B cell (primary cell): ENCODE data around the gene MAEA. TPM values are rescaled to one million over a fixed set of nuclear protein-coding genes. Genes with fewer than 3 reads are reported as not detected.

ENCODE experiments used
- ATAC-seq: fragments of 200-7000 bp; cut with Tn5 transposase; one replicate; pipeline ENCODE4 v1.10.0; 2021; ENCODE audit warnings: low read depth, mild to moderate bottlenecking, moderate number of reproducible peaks, moderate library complexity
- CTCF ChIA-PET: fragments of 350-600 bp; sonication (Branson Sonifier 250); formaldehyde crosslinking; loops from one replicate; lab custom pipeline; 2021; ENCODE audit warnings: antibody characterized with exemption, inconsistent platforms; lab: Charles Lee
- POLR2A ChIA-PET: fragments of 350-600 bp; sonication (Branson Sonifier 250); formaldehyde crosslinking; loops from one replicate; lab custom pipeline; 2021; ENCODE audit warnings: antibody characterized with exemption; lab: Charles Lee
- DNase-seq: peaks from one replicate; pipeline ENCODE4 v3.0.0; 2013
- H2AFZ ChIP-seq: 2 replicates; pipeline ENCODE4 v1.6.1; 2012; ENCODE audit warnings: mild to moderate bottlenecking, low read depth, low read length; ENCODE audit not compliant: insufficient read depth, poor library complexity, severe bottlenecking
- H3K27ac ChIP-seq, 2 donors: 1 replicate in 1 of 2; 2 replicates in 1 of 2; pipeline ENCODE4 v1.5.1; 2012 to 2013; ENCODE audit warnings: low read length in 2 of 2, mild to moderate bottlenecking in 2 of 2, moderate library complexity in 1 of 2
- H3K27me3 ChIP-seq, 4 experiments: fragments of 200-600 bp in 1 of 4; sonication (generic) in 1 of 4; replicated peaks in 1 of 4; 1 replicate in 2 of 4; 2 replicates in 2 of 4; pipeline versions ENCODE4 v1.6.1 to v1.7.0; 2013 to 2016; ENCODE audit warnings: low read length in 3 of 4, mild to moderate bottlenecking in 2 of 4, mixed read lengths in 1 of 4, moderate library complexity in 1 of 4; ENCODE audit not compliant: insufficient read depth in 4 of 4, control insufficient read depth in 3 of 4; ENCODE audit errors: control extremely low read depth in 1 of 4
- H3K36me3 ChIP-seq, 2 experiments: replicated peaks in 1 of 2; 1 replicate in 1 of 2; 2 replicates in 1 of 2; pipeline versions ENCODE4 v1.6.1 to v1.7.1; 2013; ENCODE audit warnings: low read length in 1 of 2; ENCODE audit not compliant: insufficient read depth in 2 of 2, control insufficient read depth in 1 of 2; ENCODE audit errors: control extremely low read depth in 1 of 2, extremely low read depth in 1 of 2
- H3K4me1 ChIP-seq, 2 donors: fragments of 200-600 bp in 1 of 2; sonication (generic) in 1 of 2; 1 replicate in 1 of 2; 2 replicates in 1 of 2; pipeline versions ENCODE4 v1.5.1 to v1.6.1; 2013 to 2017; ENCODE audit warnings: low read length in 2 of 2; ENCODE audit not compliant: control insufficient read depth in 2 of 2, insufficient read depth in 2 of 2
- H3K4me2 ChIP-seq: replicated peaks from 2 replicates; pipeline ENCODE3; 2012; ENCODE audit warnings: mild to moderate bottlenecking, low read depth, low read length; ENCODE audit not compliant: poor library complexity, severe bottlenecking
- H3K4me3 ChIP-seq, 5 experiments: fragments of 200-600 bp in 1 of 5; sonication (generic) in 1 of 5; 1 replicate in 3 of 5; 2 replicates in 2 of 5; pipeline versions ENCODE4 v1.5.1 to v1.7.0; 2011 to 2016; ENCODE audit warnings: low read length in 4 of 5, mild to moderate bottlenecking in 4 of 5, low read depth in 2 of 5, control low read depth in 1 of 5, moderate library complexity in 1 of 5; ENCODE audit not compliant: insufficient read depth in 1 of 5; ENCODE audit errors: control extremely low read depth in 1 of 5, extremely low read depth in 1 of 5
- H3K79me2 ChIP-seq: fragments of 200-600 bp; sonication (generic); one replicate; pipeline ENCODE4 v1.6.0; 2016; ENCODE audit warnings: low read length; ENCODE audit not compliant: control insufficient read depth, insufficient read depth
- H3K9ac ChIP-seq: fragments of 200-600 bp; sonication (generic); 2 replicates; pipeline ENCODE4 v1.6.1; 2017; ENCODE audit warnings: mild to moderate bottlenecking, low read length, moderate library complexity
- H3K9me3 ChIP-seq, 3 donors: one replicate each; pipeline versions ENCODE4 v1.6.1 to v1.7.1; 2013; ENCODE audit warnings: low read length in 2 of 3; ENCODE audit not compliant: control insufficient read depth in 2 of 3, insufficient read depth in 1 of 3; ENCODE audit errors: control extremely low read depth in 1 of 3
- H4K20me1 ChIP-seq: 2 replicates; pipeline ENCODE4 v1.6.0; 2012; ENCODE audit warnings: mild to moderate bottlenecking, low read length; ENCODE audit not compliant: insufficient read depth, control insufficient read depth, poor library complexity, severe bottlenecking
- H3K27ac Mint-ChIP-seq: one replicate; pipeline ENCODE4 v1.8.0; 2021; ENCODE audit warnings: mixed read lengths
- H3K27me3 Mint-ChIP-seq: one replicate; pipeline ENCODE4 v1.8.0; 2021; ENCODE audit warnings: mixed read lengths
- H3K4me1 Mint-ChIP-seq: one replicate; pipeline ENCODE4 v1.8.0; 2021; ENCODE audit warnings: mixed read lengths
- H3K4me3 Mint-ChIP-seq: one replicate; pipeline ENCODE4 v1.8.0; 2021; ENCODE audit warnings: mixed read lengths
- H3K9me3 Mint-ChIP-seq: one replicate; pipeline ENCODE4 v1.8.0; 2022; ENCODE audit warnings: mixed read lengths; ENCODE audit not compliant: insufficient read depth
- CTCF ChIP-seq: fragments of 200-600 bp; IDR thresholded peaks from one replicate; pipeline ENCODE4 v1.8.0; 2022; ENCODE audit warnings: antibody characterized with exemption, mild to moderate bottlenecking
- EZH2 ChIP-seq: IDR thresholded peaks from 2 replicates; pipeline ENCODE4 v1.6.1; 2012; ENCODE audit warnings: borderline replicate concordance, low read depth, mild to moderate bottlenecking, moderate library complexity, low read length; ENCODE audit not compliant: insufficient read depth, poor library complexity, severe bottlenecking
- whole genome bisulfite sequencing: methylation state at CpG from one replicate; pipeline ENCODE4 v1.1.5; 2013; ENCODE audit warnings: missing lambda C conversion rate; ENCODE audit not compliant: insufficient coverage; 5-methylcytosine and 5-hydroxymethylcytosine counted together
- intact Hi-C: fragments of 100-400 bp; cut with micrococcal nuclease; formaldehyde crosslinking; loops from one replicate; pipeline ENCODE4 v1.10.0; 2022
- polyA plus RNA-seq: library from polyadenylated mRNA; depleted of rRNA; stranded (reverse); fragments of >200 nt; gene quantifications from 2 replicates; pipeline ENCODE4 v1.2.3, GENCODE V29; 2012
- total RNA-seq, 2 donors: library from RNA; stranded (reverse); fragments of 120-200 nt in 1 of 2; gene quantifications; 1 replicate in 1 of 2; 2 replicates in 1 of 2; pipeline versions ENCODE4 v1.2.3 to v1.2.4, GENCODE V29; 2013 to 2022

MAEA gene
- total and polyA plus RNA-seq, 2 donors (not counting 1 experiment from before 2014, with no cell fraction given), result 106 to 107 TPM

GRCh38 chr4:1266881-1267763 is 22.6 kb upstream of the MAEA start:
- no peaks in the 10 kb centered on the region for H3K27me3 ChIP-seq
- 56% methylated on average over 6 of the region's 9 CpGs for WGBS
- H3K4me3 ChIP-seq, result peak overlapping the region in 4 of 5 experiments; percentile 28 to 52 (median 42)
- H3K36me3 ChIP-seq, result no peaks in the 10 kb centered on the region
- peaks cover 16 to 17% of the 10 kb centered on the region in 2 donors for H3K4me1 ChIP-seq
- Mint-ChIP-seq H3K4me1 (peaks cover 32% of the 10 kb centered on the region), H3K4me3 (peak overlapping the region; percentile 92), H3K9me3 (peaks cover 5% of the 10 kb centered on the region), H3K27ac (peak overlapping the region; percentile 95), H3K27me3 (no peaks in the 10 kb centered on the region)
- H3K9me3 ChIP-seq, result peaks cover 0 to 13% (median 8%) of the 10 kb centered on the region in 3 donors
- DNase-seq, result no peak
- intact Hi-C loops, result loop anchor here (1.0 kb wide), 5 partner anchors 19 to 100 kb away; partner anchors contain the start of genes MAEA and UVSSA
- peak; percentile 53 for ATAC-seq
- peak overlapping the region; percentile 59 for H3K4me2 ChIP-seq
- H3K9ac ChIP-seq, result peak overlapping the region; percentile 60
- TF ChIP-seq EZH2 (no peak), CTCF (no peak)
- no peaks in the 10 kb centered on the region for H4K20me1 ChIP-seq
- peak overlapping the region; percentile 76 to 82 for H3K27ac ChIP-seq
- H2AFZ ChIP-seq, result peak overlapping the region; percentile 66
- ChIA-PET POLR2A (interaction anchor here (1.6 to 2.2 kb wide), 2 partner anchors 19 to 100 kb away, joined by 5 to 16 read pairs; partner anchors contain the start of gene CTBP1), CTCF (interaction anchor here (1.1 to 6.1 kb wide), 20 partner anchors 10 to 445 kb away, joined by 3 to 88 read pairs (median 7); partner anchors contain the start of genes SLBP and UVSSA)
- H3K79me2 ChIP-seq, result peaks cover 21% of the 10 kb centered on the region

GRCh38 chr4:1269209-1269608 is 20.5 kb upstream of the MAEA start:
- intact Hi-C loops, result no loop called here
- no peaks in the 10 kb centered on the region for H4K20me1 ChIP-seq
- H3K79me2 ChIP-seq, result peaks cover 24% of the 10 kb centered on the region
- no peak overlapping the region for H3K4me2 ChIP-seq
- Mint-ChIP-seq H3K4me3 (no peak overlapping the region), H3K9me3 (peaks cover 5% of the 10 kb centered on the region), H3K27ac (peak overlapping the region; percentile 67), H3K27me3 (no peaks in the 10 kb centered on the region), H3K4me1 (peaks cover 32% of the 10 kb centered on the region)
- no peak overlapping the region for H3K9ac ChIP-seq
- no peak overlapping the region for H3K4me3 ChIP-seq
- ATAC-seq (no peak), DNase-seq (no peak)
- peaks cover 0 to 13% (median 8%) of the 10 kb centered on the region in 3 donors for H3K9me3 ChIP-seq
- peaks cover 16 to 17% of the 10 kb centered on the region in 2 donors for H3K4me1 ChIP-seq
- no peak overlapping the region for H2AFZ ChIP-seq
- ChIA-PET CTCF (interaction anchor here (0.9 to 6.1 kb wide), 17 partner anchors 12 to 142 kb away, joined by 3 to 88 read pairs (median 14); partner anchors contain the start of gene UVSSA), POLR2A (interaction anchor here (0.6 to 1.0 kb wide), 2 partner anchors 77 to 337 kb away, joined by 3 read pairs; partner anchors contain the start of gene TMEM175)
- H3K27me3 ChIP-seq, result no peaks in the 10 kb centered on the region
- H3K27ac ChIP-seq, result peak overlapping the region in 1 of 2 donors; percentile 47
- TF ChIP-seq EZH2 (no peak), CTCF (no peak)
- no peaks in the 10 kb centered on the region for H3K36me3 ChIP-seq
